HG03196 (cell line): ENCODE data around the gene S100P.

Source experiments
- ATAC-seq: cut with Tn5 transposase; IDR thresholded peaks from one replicate; pipeline ENCODE4 v1.9.1; 2021; ENCODE audit not compliant: unreplicated experiment

S100P gene

GRCh38 chr4:6695660-6696610 lies 2.3 kb downstream of the S100P start:
- no peak for ATAC-seq

- ATAC-seq: no peak
Observed at GRCh38 chr4:6696611-6697010, 2.9 kb downstream of the S100P start.

GRCh38 chr4:6697131-6697530 lies 3.5 kb downstream of the S100P start:
- no peak for ATAC-seq

- no peak for ATAC-seq
Observed at GRCh38 chr4:6699388-6699787, 5.7 kb downstream of the S100P start.

- no peak for ATAC-seq
Observed at GRCh38 chr4:6699903-6700302, 6.2 kb downstream of the S100P start.

- ATAC-seq: no peak
Observed at GRCh38 chr4:6701371-6701770, 7.7 kb downstream of the S100P start.

GRCh38 chr4:6702761-6703160 lies 9.1 kb downstream of the S100P start:
- ATAC-seq: no peak

GRCh38 chr4:6703786-6704185 lies 10.1 kb downstream of the S100P start:
- no peak for ATAC-seq

- ATAC-seq: no peak
Observed at GRCh38 chr4:6705646-6706045, 12.0 kb downstream of the S100P start.

GRCh38 chr4:6706173-6706572 lies 12.5 kb downstream of the S100P start:
- ATAC-seq: no peak

GRCh38 chr4:6709230-6710114 lies 15.8 kb downstream of the S100P start, which contains the start of gene MRFAP1L1:
MRFAP1L1 (minus strand) TSS chr4:6709865; CDS start chr4:6709629, 236 bp downstream.
- peak; percentile 76 for ATAC-seq

- no peak for ATAC-seq
Observed at GRCh38 chr4:6710282-6710681, 16.6 kb downstream of the S100P start.

- ATAC-seq: no peak
Observed at GRCh38 chr4:6710996-6711395, 17.3 kb downstream of the S100P start.

- ATAC-seq: no peak
Observed at GRCh38 chr4:6714954-6715353, 21.3 kb downstream of the S100P start.

- no peak for ATAC-seq
Observed at GRCh38 chr4:6715704-6716017, 22.0 kb downstream of the S100P start.

GRCh38 chr4:6716018-6716911 lies 22.6 kb downstream of the S100P start, which contains the start of gene BLOC1S4:
BLOC1S4 (plus strand) TSS chr4:6716174; CDS start chr4:6716210, 36 bp downstream.
- peak; percentile 87 for ATAC-seq

- no peak for ATAC-seq
Observed at GRCh38 chr4:6716958-6717655, 23.4 kb downstream of the S100P start.

GRCh38 chr4:6718932-6719610 lies 25.4 kb downstream of the S100P start:
- ATAC-seq: no peak

- no peak for ATAC-seq
Observed at GRCh38 chr4:6719611-6720179, 26.0 kb downstream of the S100P start.
